Measurements from ENCODE around the gene CHD1L.

The CHD1L gene

DNA sequence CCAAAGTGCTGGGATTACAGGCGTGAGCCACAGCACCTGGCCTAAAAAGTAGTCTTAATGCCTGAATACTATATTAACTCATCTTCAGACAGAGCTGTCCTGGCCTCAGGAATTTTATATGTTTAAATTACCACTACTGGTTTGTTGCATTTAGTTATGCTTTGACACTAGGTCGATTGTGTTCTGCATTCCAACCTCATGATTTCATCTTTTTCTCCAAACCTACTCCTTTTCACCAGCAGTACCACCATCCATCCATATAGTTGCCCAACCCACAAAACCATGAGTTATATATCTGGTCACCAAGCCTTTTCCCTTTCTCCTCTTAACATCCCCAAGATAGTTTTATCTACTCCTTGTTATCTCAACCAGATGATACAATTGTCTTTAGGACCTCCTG is 39.9 kb upstream of the CHD1L start:
- Histone ChIP-seq H3K4me2 (ENCODE audit: low read depth, low read length, poor library complexity, severe bottlenecking) (no peak overlapping the region), H4K20me1 (ENCODE audit: insufficient read depth, low read length, poor library complexity, severe bottlenecking) (no peaks in the 10 kb centered on the region), H3K36me3 (ENCODE audit: insufficient read depth, low read length) (no peaks in the 10 kb centered on the region), H3K4me1 (ENCODE audit: insufficient read depth, low read length, poor library complexity, severe bottlenecking) (peaks cover 14% of the 10 kb centered on the region), H3K9ac (ENCODE audit: low read depth, low read length, poor library complexity, severe bottlenecking) (no peak overlapping the region), H3K79me2 (ENCODE audit: insufficient read depth, low read length) (no peaks in the 10 kb centered on the region), H3K9me2 (replicated peaks; ENCODE audit: low read depth, low read length) (no peaks in the 10 kb centered on the region), H3K9me3 (ENCODE audit: insufficient read depth, low read depth, low read length) (no peaks in the 10 kb centered on the region), H3K27me3 (ENCODE audit: insufficient read depth, low read length, poor library complexity, severe bottlenecking) (no peaks in the 10 kb centered on the region), H3F3A (ENCODE audit: low read depth) (no peaks in the 10 kb centered on the region), H3K4me3 (ENCODE audit: low read length, poor library complexity, severe bottlenecking) (no peak overlapping the region), H2AFZ (ENCODE audit: low read length) (no peak overlapping the region)
- TF ChIP-seq EZH2phosphoT487 (IDR thresholded peaks at IDR 0.05; ENCODE audit: borderline replicate concordance): no peak
- TF ChIP-seq, protein P1, sequence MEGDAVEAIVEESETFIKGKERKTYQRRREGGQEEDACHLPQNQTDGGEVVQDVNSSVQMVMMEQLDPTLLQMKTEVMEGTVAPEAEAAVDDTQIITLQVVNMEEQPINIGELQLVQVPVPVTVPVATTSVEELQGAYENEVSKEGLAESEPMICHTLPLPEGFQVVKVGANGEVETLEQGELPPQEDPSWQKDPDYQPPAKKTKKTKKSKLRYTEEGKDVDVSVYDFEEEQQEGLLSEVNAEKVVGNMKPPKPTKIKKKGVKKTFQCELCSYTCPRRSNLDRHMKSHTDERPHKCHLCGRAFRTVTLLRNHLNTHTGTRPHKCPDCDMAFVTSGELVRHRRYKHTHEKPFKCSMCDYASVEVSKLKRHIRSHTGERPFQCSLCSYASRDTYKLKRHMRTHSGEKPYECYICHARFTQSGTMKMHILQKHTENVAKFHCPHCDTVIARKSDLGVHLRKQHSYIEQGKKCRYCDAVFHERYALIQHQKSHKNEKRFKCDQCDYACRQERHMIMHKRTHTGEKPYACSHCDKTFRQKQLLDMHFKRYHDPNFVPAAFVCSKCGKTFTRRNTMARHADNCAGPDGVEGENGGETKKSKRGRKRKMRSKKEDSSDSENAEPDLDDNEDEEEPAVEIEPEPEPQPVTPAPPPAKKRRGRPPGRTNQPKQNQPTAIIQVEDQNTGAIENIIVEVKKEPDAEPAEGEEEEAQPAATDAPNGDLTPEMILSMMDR (conservative IDR thresholded peaks at IDR 0.05; ENCODE audit: low read length): no peak

DNA sequence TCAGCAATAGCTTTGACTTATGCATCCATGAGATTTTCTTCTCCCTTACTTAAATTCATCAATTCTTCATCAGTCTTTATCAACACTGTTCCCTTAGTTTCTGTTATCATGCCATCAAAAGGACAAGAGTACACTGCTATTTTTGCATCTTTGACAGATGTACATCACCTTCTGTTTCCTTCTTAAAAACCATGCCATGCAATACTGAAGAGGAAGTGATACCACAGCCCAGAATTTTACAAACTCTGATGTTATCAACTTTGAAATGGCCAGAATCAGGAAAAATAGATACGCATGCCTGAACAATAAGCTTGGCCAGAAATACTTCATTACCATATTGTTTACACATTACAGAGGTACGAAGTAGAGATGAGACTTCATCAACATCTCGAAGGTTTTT is 38.4 kb upstream of the CHD1L start:
- no peak for TF ChIP-seq EZH2phosphoT487 (IDR thresholded peaks at IDR 0.05; ENCODE audit: borderline replicate concordance)
- TF ChIP-seq, protein P1 (conservative IDR thresholded peaks at IDR 0.05; ENCODE audit: low read length): no peak

DNA sequence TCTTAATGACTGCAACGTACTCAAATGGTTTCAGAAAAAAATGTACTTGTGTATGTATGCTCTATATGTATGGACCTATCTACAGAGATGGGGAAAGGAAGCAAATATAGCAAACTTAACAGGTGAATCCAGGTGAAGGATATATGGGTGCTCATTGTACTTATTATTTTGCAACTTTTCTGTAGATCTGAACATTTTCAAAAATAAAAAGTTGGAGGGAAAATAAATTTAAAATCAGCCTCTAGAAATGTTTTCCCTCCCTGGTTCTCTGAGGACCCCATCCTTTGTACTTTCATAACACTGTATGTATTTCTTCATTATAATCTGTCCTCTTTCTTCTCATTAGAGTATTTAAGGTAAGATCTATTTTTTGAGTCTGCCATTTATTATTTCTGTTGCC is 35.3 kb upstream of the CHD1L start:
- Histone ChIP-seq H3K4me1 (ENCODE audit: insufficient read depth, low read length, poor library complexity, severe bottlenecking) (peaks cover 14% of the 10 kb centered on the region), H3K9ac (ENCODE audit: low read depth, low read length, poor library complexity, severe bottlenecking) (no peak overlapping the region), H3K4me3 (ENCODE audit: low read length, poor library complexity, severe bottlenecking) (no peak overlapping the region), H3K36me3 (ENCODE audit: insufficient read depth, low read length) (no peaks in the 10 kb centered on the region), H2AFZ (ENCODE audit: low read length) (no peak overlapping the region), H3F3A (ENCODE audit: low read depth) (no peaks in the 10 kb centered on the region), H3K79me2 (ENCODE audit: insufficient read depth, low read length) (no peaks in the 10 kb centered on the region), H3K27me3 (ENCODE audit: insufficient read depth, low read length, poor library complexity, severe bottlenecking) (no peaks in the 10 kb centered on the region), H3K4me2 (ENCODE audit: low read depth, low read length, poor library complexity, severe bottlenecking) (no peak overlapping the region), H3K9me2 (replicated peaks; ENCODE audit: low read depth, low read length) (no peaks in the 10 kb centered on the region), H4K20me1 (ENCODE audit: insufficient read depth, low read length, poor library complexity, severe bottlenecking) (no peaks in the 10 kb centered on the region), H3K9me3 (ENCODE audit: insufficient read depth, low read depth, low read length) (no peaks in the 10 kb centered on the region)
- TF ChIP-seq EZH2phosphoT487 (IDR thresholded peaks at IDR 0.05; ENCODE audit: borderline replicate concordance): no peak
- TF ChIP-seq, protein P1 (conservative IDR thresholded peaks at IDR 0.05; ENCODE audit: low read length): no peak

More for the DNA sequence above, 38.4 kb upstream of the CHD1L start:
- H3K79me2 ChIP-seq (ENCODE audit: insufficient read depth, low read length): no peaks in the 10 kb centered on the region
- no peak overlapping the region for H2AFZ ChIP-seq (ENCODE audit: low read length)
- H3K36me3 ChIP-seq (ENCODE audit: insufficient read depth, low read length): no peaks in the 10 kb centered on the region
- H3K9ac ChIP-seq (ENCODE audit: low read depth, low read length, poor library complexity, severe bottlenecking): no peak overlapping the region
- H3F3A ChIP-seq (ENCODE audit: low read depth): no peaks in the 10 kb centered on the region
- no peak overlapping the region for H3K4me2 ChIP-seq (ENCODE audit: low read depth, low read length, poor library complexity, severe bottlenecking)
- no peaks in the 10 kb centered on the region for H4K20me1 ChIP-seq (ENCODE audit: insufficient read depth, low read length, poor library complexity, severe bottlenecking)
- no peaks in the 10 kb centered on the region for H3K27me3 ChIP-seq (ENCODE audit: insufficient read depth, low read length, poor library complexity, severe bottlenecking)
- H3K4me1 ChIP-seq (ENCODE audit: insufficient read depth, low read length, poor library complexity, severe bottlenecking): peaks cover 14% of the 10 kb centered on the region
- no peak overlapping the region for H3K4me3 ChIP-seq (ENCODE audit: low read length, poor library complexity, severe bottlenecking)
- no peaks in the 10 kb centered on the region for H3K9me2 ChIP-seq (replicated peaks; ENCODE audit: low read depth, low read length)
- no peaks in the 10 kb centered on the region for H3K9me3 ChIP-seq (ENCODE audit: insufficient read depth, low read depth, low read length)

Data from Loucy (cell line).